Liver (tissue), 9 donors: Measurements from ENCODE around the gene ZSCAN10. TPM values are rescaled to one million over a fixed set of nuclear protein-coding genes. Genes with fewer than 3 reads are reported as not detected.
A peak's percentile ranks its signal among the peaks of the same experiment; 100 is the strongest.

Experiments
- DNase-seq: peaks from one replicate; pipeline ENCODE4 v3.0.0-alpha.2; 2017; ENCODE audit warnings: low spot score
- H3K27ac ChIP-seq, 2 donors: one replicate each; pipeline ENCODE4 v1.7.0; 2013; ENCODE audit warnings: inconsistent platforms in 2 of 2, low read length in 2 of 2, control low read depth in 1 of 2, low read depth in 1 of 2, mild to moderate bottlenecking in 1 of 2
- H3K27me3 ChIP-seq, 4 donors: one replicate each; pipeline versions ENCODE4 v1.6.1 to v1.7.0; 2013; ENCODE audit warnings: low read length in 3 of 4, inconsistent platforms in 1 of 4, mild to moderate bottlenecking in 1 of 4, moderate library complexity in 1 of 4; ENCODE audit not compliant: control insufficient read depth in 4 of 4, insufficient read depth in 4 of 4
- H3K36me3 ChIP-seq, 4 donors: one replicate each; pipeline versions ENCODE4 v1.6.1 to v1.7.0; 2013; ENCODE audit warnings: low read length in 3 of 4, mild to moderate bottlenecking in 3 of 4, low read depth in 1 of 4, moderate library complexity in 1 of 4; ENCODE audit not compliant: control insufficient read depth in 4 of 4, insufficient read depth in 3 of 4
- H3K4me1 ChIP-seq, 4 donors: one replicate each; pipeline versions ENCODE4 v1.6.1 to v1.7.0; 2013; ENCODE audit warnings: low read length in 3 of 4, mild to moderate bottlenecking in 3 of 4, moderate library complexity in 1 of 4; ENCODE audit not compliant: control insufficient read depth in 4 of 4, insufficient read depth in 4 of 4
- H3K4me3 ChIP-seq, 3 donors: one replicate each; pipeline versions ENCODE4 v1.6.1 to v1.7.0; 2013; ENCODE audit warnings: low read length in 3 of 3, control low read depth in 1 of 3, low read depth in 1 of 3, mild to moderate bottlenecking in 1 of 3
- H3K9ac ChIP-seq, 2 donors: one replicate each; pipeline ENCODE4 v1.7.0; 2013; ENCODE audit warnings: low read length in 2 of 2, mild to moderate bottlenecking in 2 of 2, moderate library complexity in 2 of 2, control low read depth in 1 of 2, low read depth in 1 of 2
- H3K9me3 ChIP-seq, 4 donors: one replicate each; pipeline versions ENCODE4 v1.6.1 to v1.7.0; 2013; ENCODE audit warnings: low read length in 3 of 4; ENCODE audit not compliant: control insufficient read depth in 4 of 4
- CTCF ChIP-seq: fragments of 150-350 bp; IDR thresholded peaks from 2 replicates; pipeline ENCODE4 v1.5.1; 2017; ENCODE audit warnings: improper control_type of control experiment, low read depth, low read length; ENCODE audit not compliant: missing input control
- EGR1 ChIP-seq, 2 donors: IDR thresholded peaks; 2 replicates each; pipeline ENCODE4 v1.6.1; 2016 to 2018; ENCODE audit warnings: antibody characterized with exemption in 2 of 2, low read depth in 2 of 2
- FOXA1 ChIP-seq: IDR thresholded peaks from 2 replicates; pipeline ENCODE4 v1.6.1; 2016; ENCODE audit warnings: antibody characterized with exemption
- GABPA ChIP-seq, 2 donors: IDR thresholded peaks in 1 of 2; conservative IDR thresholded peaks in 1 of 2; 2 replicates each; pipeline ENCODE4 v1.6.1; 2016; ENCODE audit warnings: antibody characterized with exemption in 2 of 2, mild to moderate bottlenecking in 1 of 2, moderate library complexity in 1 of 2
- HNF4A ChIP-seq, 2 donors: conservative IDR thresholded peaks; 2 replicates each; pipeline ENCODE4 v1.6.1; 2016; ENCODE audit warnings: antibody characterized with exemption in 2 of 2, mild to moderate bottlenecking in 2 of 2
- HNF4G ChIP-seq: IDR thresholded peaks from 2 replicates; pipeline ENCODE4 v1.6.1; 2016; ENCODE audit warnings: antibody characterized with exemption
- JUND ChIP-seq, 2 donors: IDR thresholded peaks; 2 replicates each; pipeline ENCODE4 v1.6.1; 2016; ENCODE audit warnings: antibody characterized with exemption in 2 of 2
- MAX ChIP-seq: IDR thresholded peaks from 2 replicates; pipeline ENCODE4 v1.6.1; 2016; ENCODE audit warnings: antibody characterized with exemption
- RXRA ChIP-seq, 2 donors: IDR thresholded peaks; 2 replicates each; pipeline ENCODE4 v1.6.1; 2017 to 2018; ENCODE audit warnings: antibody characterized with exemption in 2 of 2, mild to moderate bottlenecking in 1 of 2
- SP1 ChIP-seq: IDR thresholded peaks from 2 replicates; pipeline ENCODE4 v1.6.1; 2018; ENCODE audit warnings: antibody characterized with exemption, mild to moderate bottlenecking
- TAF1 ChIP-seq: conservative IDR thresholded peaks from 2 replicates; pipeline ENCODE4 v1.6.1; 2016; ENCODE audit warnings: antibody characterized with exemption, mild to moderate bottlenecking
- YY1 ChIP-seq: IDR thresholded peaks from 2 replicates; pipeline ENCODE4 v1.6.1; 2016; ENCODE audit warnings: antibody characterized with exemption, mild to moderate bottlenecking
- WGBS: extraction: QIAGEN DNeasy Blood & Tissue Kit; methylation state at CpG from one replicate; pipeline ENCODE4 v1.1.7; 2013; 5-methylcytosine and 5-hydroxymethylcytosine counted together
- polyA plus RNA-seq, 2 donors: library from polyadenylated mRNA; stranded (reverse) in 1 of 2; unstranded in 1 of 2; fragments of 200-250 nt in 1 of 2; fragments of >200 nt in 1 of 2; fragmentation: Nextera tagmentation in 1 of 2; extraction: Ambion mirVana in 1 of 2; gene quantifications; one replicate each; pipeline versions ENCODE4 v1.2.1 to v1.2.3, GENCODE V29; 2013 to 2015
- total RNA-seq, 2 donors: library from RNA; depleted of rRNA; stranded (reverse); fragments of >200 nt; gene quantifications; one replicate each; pipeline ENCODE4 v1.2.3, GENCODE V29; 2014
- TF ChIP-seq, protein P1 (sequence below): IDR thresholded peaks from 2 replicates; pipeline ENCODE4 v1.6.1; 2016; ENCODE audit warnings: antibody characterized with exemption, mild to moderate bottlenecking
- TF ChIP-seq, protein P2 (sequence below): IDR thresholded peaks from 2 replicates; pipeline ENCODE4 v1.6.1; 2016; ENCODE audit warnings: antibody characterized with exemption
- TF ChIP-seq, protein P3 (sequence below): IDR thresholded peaks from 2 replicates; pipeline ENCODE4 v1.6.1; 2016; ENCODE audit warnings: antibody characterized with exemption
- donor health status: healthy.
- donor health status: healthy.
- donor health status: healthy.
- donor health status: healthy.
- donor health status: healthy.

Gene ZSCAN10
- total and polyA plus RNA-seq, 4 donors, result not detected

DNA sequence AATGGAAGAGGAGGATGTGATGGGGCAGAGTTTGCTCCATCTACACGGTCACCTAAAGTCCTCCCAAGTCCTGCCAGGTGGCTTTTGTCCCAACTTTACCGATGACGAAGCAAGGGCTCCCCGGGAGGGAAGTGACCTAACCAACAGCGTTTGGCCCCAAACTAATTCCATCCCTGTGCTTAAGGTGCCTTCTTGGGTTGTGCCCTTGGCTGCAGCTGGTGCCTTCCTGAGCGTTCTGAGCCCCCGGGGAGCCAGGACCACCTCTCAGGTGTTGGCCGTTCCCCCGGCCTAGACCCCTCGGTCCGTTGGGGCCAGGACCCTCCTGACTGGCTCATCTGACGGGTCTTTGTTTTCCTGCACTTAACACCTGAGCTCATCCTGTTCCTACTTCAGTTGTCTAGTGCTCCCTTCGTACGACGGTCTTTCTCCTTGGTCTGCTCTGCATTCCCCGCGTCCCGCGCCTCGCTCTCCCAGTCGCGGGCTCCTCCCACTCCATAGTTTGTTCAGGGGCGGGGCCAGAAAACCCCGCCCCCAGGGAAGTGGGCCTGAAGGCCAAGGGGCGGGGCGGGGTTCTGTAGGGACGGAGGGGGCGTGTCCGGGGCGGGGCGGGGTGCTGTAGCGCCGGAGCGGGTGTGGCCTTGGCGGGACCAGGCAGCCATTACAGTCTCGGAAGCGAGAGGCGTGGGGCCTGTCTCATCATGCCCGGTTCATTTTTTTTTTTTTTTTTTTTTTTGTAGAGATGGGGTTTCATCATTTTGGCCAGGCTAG is 822 bp upstream of the ZSCAN10 start:
- Histone ChIP-seq H3K9ac (no peak overlapping the region), H3K27me3 (no peaks in the 10 kb centered on the region), H3K4me1 (peaks cover 0 to 16% (median 7%) of the 10 kb centered on the region in 4 donors), H3K36me3 (no peaks in the 10 kb centered on the region), H3K27ac (no peak overlapping the region), H3K9me3 (no peaks in the 10 kb centered on the region), H3K4me3 (peak overlapping the region in 1 of 3 donors; percentile 33)
- TF ChIP-seq YY1 (peak; percentile 84), HNF4G (no peak), GABPA (IDR thresholded peaks at IDR 0.05 in 1 of 2, conservative IDR thresholded peaks at IDR 0.05 in 1 of 2) (peak in 1 of 2 donors; percentile 45), HNF4A (conservative IDR thresholded peaks at IDR 0.05) (no peak), SP1 (peak; percentile 64), EGR1 (IDR thresholded peaks at IDR 0.05; ENCODE audit: low read depth in 2 of 2) (no peak), RXRA (IDR thresholded peaks at IDR 0.05) (peak; percentile 22 to 33)
- TF ChIP-seq, protein P1, sequence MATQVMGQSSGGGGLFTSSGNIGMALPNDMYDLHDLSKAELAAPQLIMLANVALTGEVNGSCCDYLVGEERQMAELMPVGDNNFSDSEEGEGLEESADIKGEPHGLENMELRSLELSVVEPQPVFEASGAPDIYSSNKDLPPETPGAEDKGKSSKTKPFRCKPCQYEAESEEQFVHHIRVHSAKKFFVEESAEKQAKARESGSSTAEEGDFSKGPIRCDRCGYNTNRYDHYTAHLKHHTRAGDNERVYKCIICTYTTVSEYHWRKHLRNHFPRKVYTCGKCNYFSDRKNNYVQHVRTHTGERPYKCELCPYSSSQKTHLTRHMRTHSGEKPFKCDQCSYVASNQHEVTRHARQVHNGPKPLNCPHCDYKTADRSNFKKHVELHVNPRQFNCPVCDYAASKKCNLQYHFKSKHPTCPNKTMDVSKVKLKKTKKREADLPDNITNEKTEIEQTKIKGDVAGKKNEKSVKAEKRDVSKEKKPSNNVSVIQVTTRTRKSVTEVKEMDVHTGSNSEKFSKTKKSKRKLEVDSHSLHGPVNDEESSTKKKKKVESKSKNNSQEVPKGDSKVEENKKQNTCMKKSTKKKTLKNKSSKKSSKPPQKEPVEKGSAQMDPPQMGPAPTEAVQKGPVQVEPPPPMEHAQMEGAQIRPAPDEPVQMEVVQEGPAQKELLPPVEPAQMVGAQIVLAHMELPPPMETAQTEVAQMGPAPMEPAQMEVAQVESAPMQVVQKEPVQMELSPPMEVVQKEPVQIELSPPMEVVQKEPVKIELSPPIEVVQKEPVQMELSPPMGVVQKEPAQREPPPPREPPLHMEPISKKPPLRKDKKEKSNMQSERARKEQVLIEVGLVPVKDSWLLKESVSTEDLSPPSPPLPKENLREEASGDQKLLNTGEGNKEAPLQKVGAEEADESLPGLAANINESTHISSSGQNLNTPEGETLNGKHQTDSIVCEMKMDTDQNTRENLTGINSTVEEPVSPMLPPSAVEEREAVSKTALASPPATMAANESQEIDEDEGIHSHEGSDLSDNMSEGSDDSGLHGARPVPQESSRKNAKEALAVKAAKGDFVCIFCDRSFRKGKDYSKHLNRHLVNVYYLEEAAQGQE, result no peak
- WGBS, result 5% methylated on average over 39 of the region's 39 CpGs
- peak; percentile 97 for DNase-seq

- no peak for DNase-seq
- Histone ChIP-seq H3K4me1 (peaks cover 0 to 16% (median 7%) of the 10 kb centered on the region in 4 donors), H3K9ac (no peak overlapping the region), H3K27me3 (no peaks in the 10 kb centered on the region), H3K27ac (no peak overlapping the region), H3K9me3 (no peaks in the 10 kb centered on the region), H3K4me3 (no peak overlapping the region), H3K36me3 (no peaks in the 10 kb centered on the region)
- TF ChIP-seq JUND (IDR thresholded peaks at IDR 0.05) (no peak), EGR1 (IDR thresholded peaks at IDR 0.05; ENCODE audit: low read depth in 2 of 2) (no peak), HNF4A (conservative IDR thresholded peaks at IDR 0.05) (no peak), FOXA1 (no peak), YY1 (no peak), TAF1 (no peak), HNF4G (no peak), RXRA (IDR thresholded peaks at IDR 0.05) (no peak), MAX (no peak), CTCF (no peak)
- TF ChIP-seq, protein P2, sequence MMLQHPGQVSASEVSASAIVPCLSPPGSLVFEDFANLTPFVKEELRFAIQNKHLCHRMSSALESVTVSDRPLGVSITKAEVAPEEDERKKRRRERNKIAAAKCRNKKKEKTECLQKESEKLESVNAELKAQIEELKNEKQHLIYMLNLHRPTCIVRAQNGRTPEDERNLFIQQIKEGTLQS, result no peak
- TF ChIP-seq, protein P1, result no peak
- TF ChIP-seq, protein P3, sequence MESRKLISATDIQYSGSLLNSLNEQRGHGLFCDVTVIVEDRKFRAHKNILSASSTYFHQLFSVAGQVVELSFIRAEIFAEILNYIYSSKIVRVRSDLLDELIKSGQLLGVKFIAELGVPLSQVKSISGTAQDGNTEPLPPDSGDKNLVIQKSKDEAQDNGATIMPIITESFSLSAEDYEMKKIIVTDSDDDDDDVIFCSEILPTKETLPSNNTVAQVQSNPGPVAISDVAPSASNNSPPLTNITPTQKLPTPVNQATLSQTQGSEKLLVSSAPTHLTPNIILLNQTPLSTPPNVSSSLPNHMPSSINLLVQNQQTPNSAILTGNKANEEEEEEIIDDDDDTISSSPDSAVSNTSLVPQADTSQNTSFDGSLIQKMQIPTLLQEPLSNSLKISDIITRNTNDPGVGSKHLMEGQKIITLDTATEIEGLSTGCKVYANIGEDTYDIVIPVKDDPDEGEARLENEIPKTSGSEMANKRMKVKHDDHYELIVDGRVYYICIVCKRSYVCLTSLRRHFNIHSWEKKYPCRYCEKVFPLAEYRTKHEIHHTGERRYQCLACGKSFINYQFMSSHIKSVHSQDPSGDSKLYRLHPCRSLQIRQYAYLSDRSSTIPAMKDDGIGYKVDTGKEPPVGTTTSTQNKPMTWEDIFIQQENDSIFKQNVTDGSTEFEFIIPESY, result no peak
- 78% methylated on average over 5 of the region's 5 CpGs for WGBS
These were observed 269 bp upstream of the ZSCAN10 start for GRCh38 chr16:3099395-3099731.
